SU-DHL-6 (cell line): ENCODE measurements around the gene RALBP1.

ENCODE experiments used
- CTCF ChIP-seq: fragments of 200-600 bp; sonication (generic); IDR thresholded peaks from one replicate; pipeline ENCODE4 v1.5.1; 2017; ENCODE audit warnings: antibody characterized with exemption, mild to moderate bottlenecking, low read length, moderate library complexity; ENCODE audit not compliant: insufficient read depth, poor library complexity, severe bottlenecking
- EZH2phosphoT487 ChIP-seq: fragments of 200-600 bp; sonication (generic), shearing (Covaris generic); conservative IDR thresholded peaks from 2 replicates; pipeline ENCODE4 v1.6.1; 2018; ENCODE audit warnings: mild to moderate bottlenecking, antibody characterized with exemption, low read length, moderate library complexity, mixed read lengths

DNA sequence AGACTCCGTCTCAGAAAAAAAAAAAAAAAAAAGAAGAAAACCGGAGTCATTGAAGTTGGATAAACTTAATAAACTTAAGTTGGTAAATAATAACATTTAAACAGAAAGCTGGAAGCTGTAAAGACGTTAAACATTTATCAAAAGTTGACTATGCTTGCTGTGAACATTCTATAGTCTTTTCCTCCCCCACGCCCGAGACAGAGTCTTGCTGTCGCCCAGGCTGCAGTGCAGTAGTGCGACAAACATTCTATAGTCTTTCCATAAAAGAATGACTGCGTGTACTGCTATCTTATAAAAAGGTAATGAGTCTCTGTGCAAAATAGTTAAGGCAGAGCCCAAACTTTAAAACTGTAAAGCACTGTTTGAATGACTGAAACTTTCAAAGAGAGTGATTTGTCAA is 93.9 kb downstream of the RALBP1 start:
- TF ChIP-seq EZH2phosphoT487, result no peak
- TF ChIP-seq CTCF, result no peak
